DND-41 (cell line): ENCODE data around the gene TCF19.

Experiments used
- CTCF ChIP-seq: IDR thresholded peaks from 2 replicates; pipeline ENCODE4 v1.5.1; 2012; ENCODE audit warnings: borderline replicate concordance, low read length, moderate library complexity, mild to moderate bottlenecking; ENCODE audit not compliant: poor library complexity, severe bottlenecking; ENCODE audit errors: extremely low read depth
- EZH2 ChIP-seq: IDR thresholded peaks from 3 replicates; pipeline ENCODE4 v1.6.1; 2012; ENCODE audit warnings: borderline replicate concordance, low read depth, mild to moderate bottlenecking, moderate library complexity, low read length, inconsistent platforms; ENCODE audit not compliant: severe bottlenecking

GRCh38 chr6:31130751-31131150, 27.6 kb upstream of the TCF19 start:
- no peak for TF ChIP-seq CTCF
- TF ChIP-seq EZH2: no peak
